ENCODE measurements around the gene JUNB.
A peak's percentile ranks its signal among the peaks of the same experiment; 100 is the strongest.

The JUNB gene

DNA sequence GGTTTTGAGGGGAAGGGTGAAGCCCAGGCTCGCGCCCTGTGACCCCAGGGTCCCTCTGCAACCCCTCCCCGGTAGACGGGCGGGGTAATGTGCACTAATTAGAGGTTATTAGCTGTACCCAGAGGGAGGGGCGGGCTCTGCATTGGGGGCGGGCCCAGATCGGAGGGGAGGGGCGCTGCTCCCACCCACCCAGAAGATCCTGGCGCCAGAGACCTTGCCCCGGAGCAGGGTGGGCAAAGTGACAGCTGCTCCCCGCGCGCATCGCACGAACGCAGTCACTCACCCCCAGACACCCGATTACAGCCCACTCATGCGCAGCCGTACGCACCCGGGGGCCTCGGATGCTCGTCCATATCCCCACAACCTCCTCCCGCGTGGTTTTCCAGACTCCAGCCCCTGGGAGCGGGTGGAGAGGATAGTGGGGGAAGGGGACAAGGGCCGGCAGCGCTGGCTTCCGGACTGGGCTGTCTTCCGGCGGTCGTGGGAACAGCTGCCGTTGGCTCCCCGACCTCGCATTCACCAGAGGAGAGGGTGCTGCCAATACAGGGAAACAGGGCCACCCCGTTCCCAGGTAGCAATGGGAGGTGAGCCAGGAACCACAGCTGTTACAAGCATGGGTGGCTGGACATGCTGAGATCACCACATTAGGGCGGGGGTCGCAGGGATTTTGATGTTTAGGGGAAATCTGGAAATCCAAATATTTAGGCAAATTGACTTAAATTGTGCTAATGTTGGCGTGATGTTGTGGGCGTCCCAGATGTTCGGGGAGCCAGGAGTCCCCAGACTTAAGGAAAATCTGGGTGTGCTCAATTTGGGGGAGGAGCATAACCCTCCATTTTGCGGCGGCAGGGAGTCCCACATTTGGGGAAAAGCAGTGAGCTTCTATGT is 13.0 kb upstream of the JUNB start:
- Histone ChIP-seq H3K4me1 (ENCODE audit: low read length) (peaks cover 24% of the 10 kb centered on the region), H2AFZ (ENCODE audit: low read length) (peak overlapping the region; percentile 99)
- peak; percentile 27 for DNase-seq

DNA sequence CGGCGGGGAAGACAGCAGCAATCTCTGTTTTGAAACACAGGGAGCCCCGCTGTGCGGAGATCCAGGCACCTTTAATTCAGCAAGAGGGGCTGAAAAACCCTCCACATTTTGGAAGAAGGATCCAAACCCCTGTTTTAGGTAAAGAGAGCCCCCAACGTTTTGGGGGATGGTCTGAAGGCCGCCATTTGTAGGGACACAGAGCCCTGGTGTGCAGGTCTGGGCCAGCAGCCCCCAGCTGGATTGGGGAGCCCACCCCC is 12.5 kb upstream of the JUNB start:
- H2AFZ ChIP-seq (ENCODE audit: low read length), result peak overlapping the region; percentile 99
- peaks cover 12% of the 10 kb centered on the region for H3F3A ChIP-seq (ENCODE audit: insufficient read depth, low read length)
- H3K9me2 ChIP-seq (replicated peaks; ENCODE audit: insufficient read depth, low read length), result no peaks in the 10 kb centered on the region
- no peak overlapping the region for H3K9ac ChIP-seq (ENCODE audit: low read length)
- H4K20me1 ChIP-seq (ENCODE audit: insufficient read depth, low read length), result no peaks in the 10 kb centered on the region
- no peaks in the 10 kb centered on the region for H3K9me3 ChIP-seq (replicated peaks; ENCODE audit: insufficient read depth, low read length)
- DNase-seq, result no peak
- H3K27me3 ChIP-seq (replicated peaks; ENCODE audit: insufficient read depth, low read length), result no peaks in the 10 kb centered on the region
- no peak overlapping the region for H3K4me3 ChIP-seq (ENCODE audit: low read length)
- H3K4me1 ChIP-seq (ENCODE audit: low read length), result peaks cover 21% of the 10 kb centered on the region
- H3K36me3 ChIP-seq (replicated peaks; ENCODE audit: insufficient read depth, low read length), result no peaks in the 10 kb centered on the region
- peak overlapping the region; percentile 99; the same call in 1 of the 2 replicates for H3K4me2 ChIP-seq (ENCODE audit: low read depth, low read length)
- no peak overlapping the region for H3K27ac ChIP-seq (ENCODE audit: low read length)
- H3K79me2 ChIP-seq (ENCODE audit: low read length), result no peaks in the 10 kb centered on the region
- no peak for TF ChIP-seq EZH2phosphoT487 (IDR thresholded peaks at IDR 0.05; ENCODE audit: low read length)
- no peak for TF ChIP-seq EZH2 (optimal IDR thresholded peaks at IDR 0.05; ENCODE audit: low read depth, low read length)
- TF ChIP-seq, protein P1, sequence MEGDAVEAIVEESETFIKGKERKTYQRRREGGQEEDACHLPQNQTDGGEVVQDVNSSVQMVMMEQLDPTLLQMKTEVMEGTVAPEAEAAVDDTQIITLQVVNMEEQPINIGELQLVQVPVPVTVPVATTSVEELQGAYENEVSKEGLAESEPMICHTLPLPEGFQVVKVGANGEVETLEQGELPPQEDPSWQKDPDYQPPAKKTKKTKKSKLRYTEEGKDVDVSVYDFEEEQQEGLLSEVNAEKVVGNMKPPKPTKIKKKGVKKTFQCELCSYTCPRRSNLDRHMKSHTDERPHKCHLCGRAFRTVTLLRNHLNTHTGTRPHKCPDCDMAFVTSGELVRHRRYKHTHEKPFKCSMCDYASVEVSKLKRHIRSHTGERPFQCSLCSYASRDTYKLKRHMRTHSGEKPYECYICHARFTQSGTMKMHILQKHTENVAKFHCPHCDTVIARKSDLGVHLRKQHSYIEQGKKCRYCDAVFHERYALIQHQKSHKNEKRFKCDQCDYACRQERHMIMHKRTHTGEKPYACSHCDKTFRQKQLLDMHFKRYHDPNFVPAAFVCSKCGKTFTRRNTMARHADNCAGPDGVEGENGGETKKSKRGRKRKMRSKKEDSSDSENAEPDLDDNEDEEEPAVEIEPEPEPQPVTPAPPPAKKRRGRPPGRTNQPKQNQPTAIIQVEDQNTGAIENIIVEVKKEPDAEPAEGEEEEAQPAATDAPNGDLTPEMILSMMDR (IDR thresholded peaks at IDR 0.05; ENCODE audit: low read length), result no peak

More for the DNA sequence above, 13.0 kb upstream of the JUNB start:
- no peaks in the 10 kb centered on the region for H3K9me3 ChIP-seq (replicated peaks; ENCODE audit: insufficient read depth, low read length)
- no peak overlapping the region for H3K27ac ChIP-seq (ENCODE audit: low read length)
- peak overlapping the region; percentile 68 for H3K9ac ChIP-seq (ENCODE audit: low read length)
- H4K20me1 ChIP-seq (ENCODE audit: insufficient read depth, low read length), result no peaks in the 10 kb centered on the region
- no peaks in the 10 kb centered on the region for H3K79me2 ChIP-seq (ENCODE audit: low read length)
- no peaks in the 10 kb centered on the region for H3K27me3 ChIP-seq (replicated peaks; ENCODE audit: insufficient read depth, low read length)
- H3K4me3 ChIP-seq (ENCODE audit: low read length), result peak overlapping the region; percentile 88
- no peaks in the 10 kb centered on the region for H3K9me2 ChIP-seq (replicated peaks; ENCODE audit: insufficient read depth, low read length)
- no peaks in the 10 kb centered on the region for H3K36me3 ChIP-seq (replicated peaks; ENCODE audit: insufficient read depth, low read length)
- H3F3A ChIP-seq (ENCODE audit: insufficient read depth, low read length), result peaks cover 10% of the 10 kb centered on the region
- TF ChIP-seq EZH2phosphoT487 (IDR thresholded peaks at IDR 0.05; ENCODE audit: low read length) (no peak), EZH2 (optimal IDR thresholded peaks at IDR 0.05; ENCODE audit: low read depth, low read length) (no peak)
- TF ChIP-seq, protein P1 (IDR thresholded peaks at IDR 0.05; ENCODE audit: low read length), result no peak
- peak overlapping the region; percentile 99 for H3K4me2 ChIP-seq (ENCODE audit: low read depth, low read length)

DNA sequence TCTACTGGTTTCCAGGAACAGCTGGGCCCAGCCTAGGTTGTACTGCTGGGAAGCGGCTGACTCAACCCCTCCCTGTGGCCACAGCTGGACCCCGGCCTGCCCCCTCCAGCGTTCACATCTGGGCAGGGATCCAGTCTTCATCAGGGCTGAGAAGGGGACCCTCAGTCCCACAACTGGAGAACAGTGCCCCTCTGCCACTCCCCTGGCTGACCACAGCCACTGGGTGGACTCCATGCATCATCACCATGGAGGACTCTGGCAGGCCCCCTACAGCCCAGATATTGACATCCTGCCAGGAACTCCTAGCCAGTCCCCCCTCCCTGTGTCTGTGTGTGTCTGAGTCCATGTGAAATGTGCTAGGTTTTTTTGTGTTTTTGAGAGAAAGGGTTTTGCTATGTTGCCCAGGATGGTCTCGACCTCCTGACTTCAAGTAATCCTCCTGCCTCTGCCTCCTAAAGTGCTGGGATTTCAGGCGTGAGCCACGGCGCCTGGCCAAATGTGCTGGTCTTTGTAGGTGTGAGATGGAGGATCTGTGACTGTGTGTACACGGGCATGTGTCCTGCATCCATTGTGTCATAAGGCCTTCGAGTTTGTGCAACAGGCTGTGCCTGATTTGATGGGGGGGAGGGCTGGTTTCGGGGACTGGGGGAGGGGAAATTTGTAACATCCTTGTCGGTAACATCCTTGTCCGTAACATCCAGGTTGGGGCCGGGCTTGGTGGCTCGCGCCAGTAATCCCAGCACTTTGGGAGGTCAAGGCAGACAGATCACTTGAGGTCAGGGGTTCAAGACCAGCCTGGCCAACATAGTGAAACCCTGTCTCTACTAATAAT is 11.9 kb upstream of the JUNB start:
- no peaks in the 10 kb centered on the region for H3K79me2 ChIP-seq (ENCODE audit: low read length)
- H3K9me3 ChIP-seq (replicated peaks; ENCODE audit: insufficient read depth, low read length), result no peaks in the 10 kb centered on the region
- no peak overlapping the region for H3K9ac ChIP-seq (ENCODE audit: low read length)
- H3K27ac ChIP-seq (ENCODE audit: low read length), result no peak overlapping the region
- H3K9me2 ChIP-seq (replicated peaks; ENCODE audit: insufficient read depth, low read length), result no peaks in the 10 kb centered on the region
- no peak overlapping the region for H3K4me2 ChIP-seq (ENCODE audit: low read depth, low read length)
- no peak overlapping the region for H2AFZ ChIP-seq (ENCODE audit: low read length)
- no peak overlapping the region for H3K4me3 ChIP-seq (ENCODE audit: low read length)
- no peaks in the 10 kb centered on the region for H3K36me3 ChIP-seq (replicated peaks; ENCODE audit: insufficient read depth, low read length)
- H3K4me1 ChIP-seq (ENCODE audit: low read length), result peaks cover 20% of the 10 kb centered on the region
- no peaks in the 10 kb centered on the region for H3K27me3 ChIP-seq (replicated peaks; ENCODE audit: insufficient read depth, low read length)
- H4K20me1 ChIP-seq (ENCODE audit: insufficient read depth, low read length), result no peaks in the 10 kb centered on the region
- DNase-seq, result no peak
- peaks cover 14% of the 10 kb centered on the region for H3F3A ChIP-seq (ENCODE audit: insufficient read depth, low read length)
- TF ChIP-seq, protein P1 (IDR thresholded peaks at IDR 0.05; ENCODE audit: low read length), result no peak
- TF ChIP-seq EZH2phosphoT487 (IDR thresholded peaks at IDR 0.05; ENCODE audit: low read length), result no peak
